ENCODE data around the gene CNTNAP2.
"Not testable (repeated sequence)": the region's sequence is repeated elsewhere in the genome, so short reads cannot be mapped to it uniquely, and the experiment has no call there.

CNTNAP2 gene

DNA sequence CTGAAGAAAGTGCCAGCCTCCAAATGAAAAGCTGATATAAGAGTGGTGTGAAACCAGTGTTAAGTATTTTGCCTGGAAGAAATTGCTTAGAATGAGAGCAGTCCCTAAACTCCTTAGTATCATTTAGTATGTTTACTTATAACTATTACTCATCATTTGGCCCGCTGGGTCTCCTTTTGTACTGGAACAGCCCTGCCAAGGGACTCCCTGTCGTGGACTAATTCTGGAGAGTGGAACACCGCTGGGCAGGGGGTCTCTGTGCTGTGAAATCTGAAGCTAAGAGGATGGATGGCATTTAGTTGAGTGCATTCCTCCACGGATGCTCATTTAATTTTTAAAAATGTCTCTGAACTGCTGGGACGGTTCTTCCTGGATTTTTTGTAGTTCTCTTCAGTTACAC is 1584.1 kb downstream of the CNTNAP2 start:
- peak; percentile 5 for DNase-seq

DNA sequence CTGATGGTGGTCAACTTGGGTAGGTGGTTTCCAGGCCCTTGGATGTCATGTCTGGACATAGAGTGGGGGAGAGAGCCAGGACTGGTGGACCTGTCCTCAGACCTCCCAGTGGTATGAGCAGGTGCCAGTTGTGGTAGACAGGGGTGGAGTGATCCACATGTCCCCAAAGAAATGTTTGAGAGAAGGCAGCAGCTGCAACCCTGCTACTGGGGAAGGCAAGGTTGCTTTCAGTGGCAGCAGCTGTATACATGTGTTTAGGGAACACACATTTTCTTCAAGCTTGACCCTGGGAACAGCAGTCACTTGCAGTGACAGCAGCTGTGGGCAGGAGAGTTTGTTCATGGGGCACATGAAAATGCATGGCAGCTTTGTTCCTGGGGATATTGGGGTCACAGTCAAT is 1591.3 kb downstream of the CNTNAP2 start:
- DNase-seq, result no peak

DNA sequence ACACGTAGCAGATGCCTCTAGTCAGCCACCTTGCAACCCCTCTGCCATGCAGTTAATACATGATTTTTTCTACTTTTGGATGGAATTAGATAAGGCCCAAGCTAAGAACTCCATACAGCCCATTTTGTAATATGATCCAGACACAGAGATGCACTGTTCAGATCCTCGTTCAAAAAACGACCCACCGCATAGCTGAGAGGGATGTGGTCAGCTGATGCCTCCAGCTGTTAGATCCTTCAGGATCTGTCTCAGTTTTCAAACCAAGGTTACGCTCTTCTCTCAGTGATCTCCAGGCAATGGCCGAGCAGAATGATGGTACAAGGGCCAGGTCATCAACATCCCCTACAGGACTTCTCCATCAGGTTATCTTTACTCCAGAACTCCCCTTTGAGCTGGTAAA is 1592.3 kb downstream of the CNTNAP2 start:
- no peak for DNase-seq

DNA sequence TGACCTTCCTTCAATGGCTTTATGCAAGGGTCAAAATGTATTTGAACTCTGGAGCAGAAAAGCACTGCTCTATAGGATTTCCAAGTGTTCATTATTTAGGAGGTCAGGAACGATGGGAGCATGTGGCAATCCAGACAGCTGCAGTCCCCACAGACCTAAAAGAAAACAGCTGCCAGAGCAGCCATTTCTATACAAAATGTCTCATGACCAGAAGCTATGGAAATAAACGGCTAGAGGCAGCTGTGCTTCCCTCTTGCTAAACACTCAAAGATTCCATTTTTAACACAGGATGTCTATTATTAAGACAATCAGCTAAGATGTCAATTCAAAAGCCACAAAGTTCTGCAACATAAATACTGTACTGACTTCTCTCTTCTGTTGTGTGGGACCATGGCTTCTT is 1594.8 kb downstream of the CNTNAP2 start:
- DNase-seq, result no peak

DNA sequence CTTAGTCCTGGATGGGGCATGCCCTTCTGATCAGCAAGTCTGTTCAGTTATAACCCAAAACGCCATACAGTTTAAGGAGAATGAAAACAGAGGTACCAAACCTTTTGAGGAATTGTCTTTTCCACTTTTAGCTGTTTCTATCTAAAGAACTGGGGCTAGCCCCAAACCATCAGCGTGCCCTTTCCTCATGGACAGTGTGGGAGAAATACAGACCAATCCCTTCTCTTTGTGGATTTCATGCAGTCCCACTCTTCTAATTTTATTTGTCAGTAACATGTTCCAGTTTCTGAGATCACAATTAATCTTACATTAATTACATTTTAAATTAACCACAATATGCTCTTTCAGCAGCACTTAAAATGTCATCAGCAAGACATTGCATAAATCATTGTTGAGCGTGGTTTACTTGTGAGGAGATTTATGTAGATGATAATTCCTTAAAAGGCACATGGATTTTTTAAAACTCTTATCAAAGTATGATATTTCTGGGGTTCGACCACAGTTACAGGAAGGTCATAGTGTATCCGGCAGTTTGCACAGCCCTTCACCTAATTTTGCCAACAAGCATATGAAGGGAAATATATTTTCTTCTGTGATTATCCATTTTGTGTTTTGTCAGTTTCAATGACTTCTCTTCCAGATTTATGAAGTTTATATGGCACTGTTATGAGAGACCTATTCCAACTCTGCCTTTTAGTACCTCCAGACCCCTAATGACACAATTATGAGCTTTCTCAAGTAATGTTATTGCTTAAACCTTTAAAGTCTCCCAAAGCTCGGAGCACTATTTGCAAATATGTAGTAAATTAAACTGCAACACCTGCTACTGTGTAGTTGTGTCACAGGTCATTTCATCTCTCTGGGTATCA is 1605.6 kb downstream of the CNTNAP2 start:
- no peak for DNase-seq

DNA sequence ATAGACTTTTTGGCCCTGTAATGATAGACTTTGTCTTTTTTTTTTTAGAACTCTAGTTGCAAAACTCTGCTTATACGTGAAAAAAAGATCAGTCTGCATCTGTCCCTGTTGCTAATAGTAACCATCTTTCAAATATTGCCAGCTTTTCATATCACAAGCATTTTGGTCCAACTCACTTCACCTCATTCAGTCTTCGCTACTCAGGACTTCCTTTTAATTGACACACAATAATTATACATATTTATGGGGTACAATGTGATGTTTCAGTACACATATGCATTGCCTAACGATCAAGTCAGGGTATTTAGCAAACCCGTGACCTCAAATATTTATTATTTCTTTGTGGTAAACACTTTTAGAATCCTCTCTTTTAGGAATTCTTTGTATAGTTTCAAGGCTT is 1606.9 kb downstream of the CNTNAP2 start:
- DNase-seq, result no peak

DNA sequence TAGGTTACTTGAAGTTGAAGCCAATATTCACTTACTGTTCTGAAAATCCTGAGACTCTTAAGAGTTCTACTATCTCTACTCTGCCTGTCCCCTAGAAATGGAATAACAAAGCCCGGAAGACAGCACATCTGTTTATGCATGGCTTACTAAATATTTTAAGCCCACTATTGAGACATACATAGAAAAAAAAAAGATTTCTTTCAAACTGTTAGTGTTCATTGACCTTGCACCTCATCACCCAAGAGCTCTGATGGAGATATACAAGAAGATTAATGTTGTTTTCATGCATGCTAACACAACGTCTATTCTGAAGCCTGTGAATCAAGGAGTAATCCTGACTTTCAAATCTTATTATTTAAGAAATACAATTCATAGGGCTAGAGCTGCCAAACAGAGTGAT is 1614.7 kb downstream of the CNTNAP2 start:
- no peak for DNase-seq

DNA sequence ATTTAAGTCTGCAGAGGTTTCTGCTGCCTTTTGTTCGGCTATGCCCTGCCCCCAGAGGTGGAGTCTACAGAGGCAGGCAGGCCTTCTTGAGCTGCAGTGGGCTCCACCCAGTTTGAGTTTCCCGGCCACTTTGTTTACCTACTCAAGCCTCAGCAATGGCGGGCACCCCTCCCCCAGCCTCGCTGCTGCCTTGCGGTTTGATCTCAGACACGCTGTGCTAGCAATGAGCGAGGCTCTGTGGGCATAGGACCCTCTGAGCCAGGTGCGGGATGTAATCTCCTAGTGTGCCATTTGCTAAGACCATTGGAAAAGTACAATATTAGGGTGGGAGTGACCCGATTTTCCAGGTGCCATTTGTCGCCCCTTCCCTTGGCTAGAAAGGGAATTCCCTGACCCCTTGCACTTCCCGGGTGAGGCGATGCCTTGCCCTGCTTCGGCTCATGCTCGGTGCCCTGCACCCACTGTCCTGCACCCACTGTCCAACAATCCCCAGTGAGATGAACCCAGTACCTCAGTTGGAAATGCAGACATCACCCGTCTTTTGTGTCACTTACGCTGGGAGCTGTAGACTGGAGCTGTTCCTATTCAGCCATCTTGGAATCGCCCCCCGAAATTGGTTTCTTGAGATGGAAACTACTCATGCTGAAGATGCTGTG is 1621.1 kb downstream of the CNTNAP2 start:
- not testable (repeated sequence) for DNase-seq

DNA sequence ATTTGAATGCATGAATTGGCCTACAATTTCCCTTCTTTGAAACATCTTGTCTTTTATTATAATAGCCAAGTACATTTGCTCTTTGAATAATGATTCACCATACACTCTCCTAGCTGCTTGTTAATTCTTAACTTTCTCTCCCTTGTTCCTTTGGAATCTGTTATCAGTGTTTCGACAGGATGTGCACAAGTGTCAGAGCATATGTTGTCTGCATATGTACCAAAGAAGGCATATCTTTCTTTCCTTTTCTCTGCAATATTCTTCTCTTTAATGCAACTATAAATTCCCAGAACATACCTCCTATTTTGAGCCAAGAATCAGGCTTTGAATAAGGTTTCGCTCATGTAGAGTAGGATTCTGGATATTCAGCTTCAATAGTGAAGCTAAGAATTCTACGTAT is 1625.7 kb downstream of the CNTNAP2 start:
- DNase-seq, result no peak

DNA sequence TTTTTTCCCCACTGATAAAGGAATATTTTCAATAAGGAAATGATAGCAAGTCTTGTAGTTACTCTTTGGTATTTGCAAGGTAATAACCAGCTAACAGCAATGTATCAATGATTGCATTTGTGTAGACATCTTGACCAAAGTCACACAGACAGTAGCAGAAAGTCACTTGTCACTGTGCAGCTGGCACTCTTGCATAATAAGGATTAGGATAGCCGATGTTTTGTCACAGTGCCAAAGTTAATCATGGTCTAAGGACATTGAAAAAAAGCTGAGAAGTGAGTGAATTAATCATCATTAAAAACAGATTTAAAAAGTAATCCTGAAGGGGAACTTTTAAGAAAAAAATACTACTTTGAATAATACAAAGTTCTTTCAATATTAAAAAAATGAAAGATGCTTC is 1639.7 kb downstream of the CNTNAP2 start:
- no peak for DNase-seq

DNA sequence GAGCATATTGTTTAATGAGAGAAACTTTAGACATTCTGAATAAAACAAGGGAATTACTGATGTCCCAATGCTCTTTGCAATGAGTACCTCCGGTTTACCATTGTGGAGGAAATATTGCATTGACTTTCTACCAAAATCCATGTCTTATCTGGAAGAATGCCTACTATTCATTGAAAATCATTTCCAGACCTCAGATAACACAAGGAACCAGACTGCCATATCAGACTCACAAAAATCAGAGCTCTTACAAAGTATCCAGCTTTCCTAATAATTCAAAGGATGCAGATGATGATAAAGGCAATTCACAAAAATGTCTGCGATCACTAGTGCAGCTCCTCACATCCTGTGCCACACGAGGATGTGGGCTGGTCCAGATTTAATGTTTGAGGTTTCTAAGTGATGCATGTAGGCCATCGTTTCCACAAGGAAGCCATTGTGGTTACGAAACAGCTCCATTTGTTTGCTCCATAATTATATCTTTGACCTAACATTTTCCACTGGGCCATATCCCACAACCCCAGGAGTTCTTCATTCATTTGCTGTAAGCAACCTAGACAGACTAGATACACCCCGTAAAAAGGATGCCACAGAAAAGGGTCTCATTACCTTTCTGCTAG is 1642.8 kb downstream of the CNTNAP2 start:
- DNase-seq, result peak; percentile 3

DNA sequence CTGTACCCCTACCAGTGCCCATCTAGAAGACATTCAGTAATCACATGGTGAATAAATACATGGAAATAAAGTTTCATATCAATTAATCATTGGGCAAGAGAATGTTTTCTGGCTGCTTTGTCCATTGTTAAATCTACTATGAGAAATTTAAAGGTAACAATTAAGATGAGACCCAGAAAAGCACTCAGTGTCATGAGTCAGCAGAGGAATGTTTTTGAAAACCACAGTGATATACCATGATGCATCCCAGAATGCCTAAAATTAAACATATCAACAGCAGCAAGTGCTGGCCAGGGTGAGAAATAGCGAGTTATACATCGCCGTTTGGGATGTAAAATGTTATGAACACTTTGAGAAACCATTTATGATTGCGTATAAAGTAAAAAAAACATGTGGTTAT is 1648.7 kb downstream of the CNTNAP2 start:
- peak; percentile 10 for DNase-seq

DNA sequence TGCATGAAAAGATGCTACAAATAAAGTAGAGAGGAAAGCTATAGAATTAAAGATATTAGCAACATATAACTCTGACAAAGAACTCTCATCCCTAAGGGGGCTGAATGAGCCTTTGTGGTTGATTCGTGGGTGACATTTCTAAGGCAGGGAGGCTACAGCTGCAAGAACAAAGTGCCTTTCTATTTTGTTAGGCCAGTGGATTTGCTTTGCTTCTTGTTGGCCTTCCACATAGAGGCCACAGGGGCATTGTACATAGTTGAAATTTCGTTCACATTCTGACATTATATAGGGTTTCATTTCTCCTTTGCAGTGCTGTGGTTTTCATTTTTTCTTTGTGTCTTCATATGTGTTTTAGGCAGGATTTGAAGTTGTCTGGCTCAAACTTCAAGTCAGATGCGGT is 1654.7 kb downstream of the CNTNAP2 start:
- DNase-seq, result peak; percentile 18

DNA sequence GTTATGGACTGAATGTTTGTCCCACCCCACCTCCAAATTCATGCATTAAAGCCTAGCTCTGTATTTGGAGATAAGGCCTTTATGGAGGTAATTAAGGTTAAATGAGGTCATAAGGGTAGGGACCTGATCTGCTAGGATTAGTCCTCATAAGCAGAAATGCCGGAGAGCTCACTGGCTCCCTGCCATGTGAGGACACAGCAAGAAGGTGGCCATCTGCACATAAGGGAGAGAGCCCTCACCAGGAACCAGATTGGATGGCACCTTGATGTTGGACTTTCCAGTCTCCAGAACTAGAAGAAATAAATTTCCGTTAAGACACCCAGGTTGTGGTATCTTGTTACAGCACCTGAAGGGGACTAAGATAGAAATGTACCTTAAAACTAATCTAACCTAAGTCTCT is 1657.9 kb downstream of the CNTNAP2 start:
- no peak for DNase-seq

DNA sequence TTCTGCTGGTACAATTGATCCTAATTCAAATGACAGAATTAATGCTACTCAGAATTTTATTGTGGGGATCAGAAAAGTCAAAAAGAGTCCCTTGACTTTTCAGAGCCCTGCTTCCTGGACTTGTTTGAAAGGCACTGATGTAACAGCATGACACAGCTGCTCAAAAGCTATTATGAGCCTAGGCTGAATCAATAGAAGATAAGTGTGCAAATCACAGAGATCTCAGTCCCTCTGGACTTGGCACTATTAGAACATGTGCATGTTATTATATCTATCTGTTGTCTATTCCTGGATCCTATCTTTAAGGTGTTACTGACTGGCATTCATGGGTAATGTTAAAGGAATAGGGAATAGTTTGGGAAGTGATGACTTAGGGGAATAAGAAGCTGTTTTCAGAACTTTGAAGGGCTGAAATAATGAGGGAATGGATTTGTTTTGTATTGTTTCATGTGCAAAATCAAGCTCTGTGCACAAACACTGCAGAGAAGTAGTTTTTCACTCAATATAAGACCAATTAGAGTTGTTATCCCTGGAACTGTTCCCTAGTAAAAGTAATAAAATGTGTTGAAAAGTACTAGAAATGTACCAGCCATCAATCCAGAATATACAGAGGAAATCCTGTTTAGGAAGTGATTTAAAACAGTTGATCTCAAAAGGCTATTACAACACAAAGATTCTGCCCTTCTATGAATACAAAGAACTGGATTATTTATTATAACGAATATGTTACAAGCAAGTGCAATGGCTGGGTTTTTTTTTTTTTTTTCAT is 1659.1 kb downstream of the CNTNAP2 start:
- DNase-seq, result peak; percentile 35

DNA sequence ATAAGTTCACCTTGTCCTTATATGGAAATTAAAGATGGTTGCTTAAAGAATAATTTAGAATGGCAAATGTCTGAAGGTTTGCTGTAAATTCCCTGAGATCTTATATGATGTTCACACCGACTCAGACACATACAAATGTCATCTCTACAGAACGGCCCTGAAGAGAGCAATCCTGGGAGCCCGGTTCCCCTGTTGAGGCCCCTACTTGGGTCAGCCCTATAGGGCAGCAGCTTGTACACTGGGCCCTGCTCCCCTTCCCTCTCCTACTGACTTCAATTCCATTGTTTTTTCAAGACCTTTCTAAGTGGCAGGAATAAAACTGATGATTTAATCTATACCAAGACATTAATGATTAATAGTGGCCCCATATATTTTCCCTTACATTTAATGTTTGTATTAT is 1660.7 kb downstream of the CNTNAP2 start:
- no peak for DNase-seq

DNA sequence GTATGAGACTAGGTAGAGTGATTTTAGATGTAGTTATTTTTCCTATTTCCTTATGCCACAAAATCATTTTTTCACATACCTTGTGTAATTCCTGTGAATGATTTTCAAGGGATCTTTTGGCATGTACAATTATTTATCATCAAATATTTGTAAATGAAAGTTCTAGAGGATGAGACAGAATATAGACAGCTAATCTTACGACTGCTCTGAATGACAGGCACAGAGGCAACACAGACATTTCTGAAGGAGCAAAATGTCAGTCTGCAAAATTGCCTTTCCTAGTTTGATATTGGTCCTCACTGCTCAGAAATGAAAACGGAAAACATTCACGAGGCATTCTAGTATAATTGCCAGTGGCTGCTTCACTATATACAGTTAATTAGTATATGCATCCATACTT is 1663.3 kb downstream of the CNTNAP2 start:
- no peak for DNase-seq

DNA sequence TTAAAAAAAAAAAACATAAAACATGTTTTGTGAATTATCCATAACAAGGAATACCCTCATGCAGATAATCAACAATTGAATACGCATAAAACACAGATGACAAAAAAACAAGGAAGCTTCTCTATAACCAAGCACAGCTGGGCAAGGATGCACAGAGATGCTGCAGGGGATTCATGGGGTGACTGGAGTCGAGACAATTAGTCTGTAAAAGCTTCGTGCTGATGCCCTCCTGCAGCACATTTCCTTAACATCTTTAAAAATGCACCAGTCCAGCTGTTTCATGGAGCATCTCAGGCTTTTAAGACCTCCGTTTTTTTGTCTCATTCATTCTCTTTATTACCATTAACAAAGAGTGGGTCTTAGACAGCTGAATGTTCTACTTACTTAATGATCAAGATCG is 1680.0 kb downstream of the CNTNAP2 start:
- no peak for DNase-seq

DNA sequence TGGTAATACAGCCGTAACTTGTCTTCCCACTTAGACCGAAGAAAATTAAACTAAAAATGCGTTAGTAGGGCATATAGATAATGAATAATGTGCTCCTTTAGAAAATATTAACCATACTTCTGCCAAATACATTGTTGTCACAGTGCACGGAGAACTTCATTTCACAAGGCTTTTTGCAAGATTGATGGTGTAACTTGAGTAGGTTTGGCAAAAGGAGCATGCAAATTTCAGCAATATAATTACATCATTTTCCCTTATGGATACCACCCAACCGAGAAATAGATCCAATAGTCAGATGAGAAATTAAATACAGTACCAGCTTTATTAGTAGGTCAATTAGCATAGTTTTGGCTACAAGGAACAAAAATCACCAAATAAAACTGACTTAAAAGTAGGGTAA is 1681.4 kb downstream of the CNTNAP2 start:
- DNase-seq, result peak; percentile 25

DNA sequence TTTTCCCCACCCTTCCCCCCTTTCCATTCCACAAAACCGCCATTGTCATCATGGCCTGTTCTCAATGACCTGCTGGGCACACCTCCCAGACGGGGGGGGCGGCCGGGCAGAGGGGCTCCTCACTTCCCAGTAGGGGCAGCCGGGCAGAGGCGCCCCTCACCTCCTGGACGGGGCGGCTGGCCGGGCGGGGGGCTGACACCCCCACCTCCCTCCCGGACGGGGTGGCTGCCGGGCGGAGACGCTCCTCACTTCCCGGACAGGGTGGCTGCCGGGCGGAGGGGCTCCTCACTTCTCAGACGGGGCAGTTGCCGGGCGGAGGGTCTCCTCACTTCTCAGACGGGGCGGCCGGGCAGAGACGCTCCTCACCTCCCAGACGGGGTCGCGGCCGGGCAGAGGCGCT is 1685.2 kb downstream of the CNTNAP2 start:
- DNase-seq, result not testable (repeated sequence)

DNA sequence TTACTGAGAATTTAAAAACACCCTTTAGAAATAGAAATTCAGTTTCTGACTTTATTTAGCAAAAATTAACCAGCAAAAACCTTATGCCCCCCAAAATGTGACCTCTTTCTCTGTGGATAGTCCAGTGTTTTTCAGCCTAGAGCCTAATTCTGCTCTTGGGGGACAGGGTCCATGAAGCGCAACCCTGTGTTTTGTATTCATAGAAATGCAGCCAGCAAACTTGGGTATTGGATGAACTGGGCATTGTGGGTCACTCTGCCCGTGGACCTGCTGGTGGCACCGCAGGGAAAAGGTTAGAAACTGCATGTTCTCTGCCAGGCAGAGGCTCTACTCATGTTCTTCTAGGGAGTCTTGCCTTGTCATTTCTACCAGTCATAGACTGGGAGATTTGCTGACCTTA is 1686.5 kb downstream of the CNTNAP2 start:
- no peak for DNase-seq

DNA sequence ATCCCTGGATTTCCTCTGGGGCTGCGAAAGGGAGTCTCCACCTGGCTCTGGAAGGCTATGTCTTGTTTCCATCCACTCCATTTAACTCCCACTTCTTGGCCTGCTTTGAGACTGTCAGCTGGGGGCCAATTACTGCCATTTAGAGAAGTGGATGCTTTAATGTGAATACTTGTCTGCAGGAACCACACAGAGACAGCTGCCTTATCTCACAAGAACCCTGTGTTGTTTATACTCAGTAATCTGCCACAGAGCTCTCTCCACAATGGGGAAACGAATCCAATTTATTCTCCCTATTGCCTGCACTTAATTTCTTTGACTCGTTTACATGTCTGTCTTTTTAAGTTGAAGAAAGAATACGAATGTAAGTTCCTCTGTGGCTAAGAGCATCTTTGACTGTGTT is 1687.0 kb downstream of the CNTNAP2 start:
- DNase-seq, result no peak

DNA sequence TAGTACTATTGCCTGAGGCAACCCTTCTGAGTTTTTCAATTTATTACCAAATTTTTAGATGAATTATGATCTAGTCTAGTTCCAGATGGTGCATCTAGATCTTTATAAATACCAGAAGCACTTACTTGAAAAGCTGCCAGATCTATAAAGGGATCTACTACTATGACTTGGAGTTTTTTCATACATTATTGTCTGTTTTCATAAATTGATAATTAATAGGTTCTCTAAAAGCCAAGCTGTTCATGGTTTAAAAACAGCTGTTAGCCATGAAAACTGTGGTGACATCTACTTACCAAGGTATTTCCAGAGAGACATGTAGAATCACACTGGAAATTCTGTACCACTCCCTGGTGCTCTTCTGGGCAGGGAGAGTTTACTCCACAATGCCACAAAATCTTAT is 1687.4 kb downstream of the CNTNAP2 start:
- no peak for DNase-seq

All from fibroblast of upper back skin (primary cell).